Measurements from ENCODE around the gene PIK3C3. TPM values are rescaled to one million over a fixed set of nuclear protein-coding genes. Genes with fewer than 3 reads are reported as not detected.

The PIK3C3 gene
- total and polyA plus RNA-seq, 4 donors = 12.2 to 25.8 (median 15.8) TPM

DNA sequence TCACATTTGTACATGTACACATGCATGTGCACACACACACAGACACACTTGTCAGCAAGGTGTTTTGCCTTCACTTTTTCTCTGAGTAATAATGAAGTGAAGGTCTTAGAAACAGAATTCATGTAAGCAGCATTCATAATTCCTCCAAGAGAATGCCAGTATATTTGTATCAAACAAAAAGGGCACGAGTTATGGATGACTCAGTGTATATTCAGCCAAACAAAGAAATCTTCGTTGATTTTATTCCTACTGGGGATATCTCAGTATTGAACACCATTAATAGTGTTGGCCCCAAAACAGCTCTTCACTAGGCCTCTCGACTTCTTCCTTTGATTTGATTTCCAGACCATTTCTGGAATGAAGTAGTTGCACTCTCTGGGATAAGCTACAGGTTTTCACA is 125.3 kb downstream of the PIK3C3 start:
- Histone ChIP-seq H3K36me3 (ENCODE audit: control insufficient read depth in 4 of 4, insufficient read depth in 3 of 4, low read depth in 1 of 4, low read length in 3 of 4) (peaks cover 0 to 28% (median 16%) of the 10 kb centered on the region in 4 donors), H3K27ac (ENCODE audit: low read depth in 1 of 2, low read length in 2 of 2) (no peak overlapping the region), H3K9me3 (ENCODE audit: control insufficient read depth in 4 of 4, low read length in 3 of 4) (no peaks in the 10 kb centered on the region), H3K27me3 (ENCODE audit: control insufficient read depth in 4 of 4, insufficient read depth in 4 of 4, low read length in 3 of 4) (no peaks in the 10 kb centered on the region), H3K4me3 (ENCODE audit: low read depth in 1 of 3, low read length in 3 of 3) (no peak overlapping the region), H3K9ac (ENCODE audit: low read depth in 1 of 2, low read length in 2 of 2) (no peak overlapping the region), H3K4me1 (ENCODE audit: control insufficient read depth in 4 of 4, insufficient read depth in 4 of 4, low read length in 3 of 4) (no peaks in the 10 kb centered on the region)
- no peak for TF ChIP-seq EGR1 (IDR thresholded peaks at IDR 0.05; ENCODE audit: low read depth in 2 of 2)
- no peak for TF ChIP-seq FOXA2 (IDR thresholded peaks at IDR 0.05)
- no peak for TF ChIP-seq RXRA (IDR thresholded peaks at IDR 0.05)
- TF ChIP-seq, protein P1, sequence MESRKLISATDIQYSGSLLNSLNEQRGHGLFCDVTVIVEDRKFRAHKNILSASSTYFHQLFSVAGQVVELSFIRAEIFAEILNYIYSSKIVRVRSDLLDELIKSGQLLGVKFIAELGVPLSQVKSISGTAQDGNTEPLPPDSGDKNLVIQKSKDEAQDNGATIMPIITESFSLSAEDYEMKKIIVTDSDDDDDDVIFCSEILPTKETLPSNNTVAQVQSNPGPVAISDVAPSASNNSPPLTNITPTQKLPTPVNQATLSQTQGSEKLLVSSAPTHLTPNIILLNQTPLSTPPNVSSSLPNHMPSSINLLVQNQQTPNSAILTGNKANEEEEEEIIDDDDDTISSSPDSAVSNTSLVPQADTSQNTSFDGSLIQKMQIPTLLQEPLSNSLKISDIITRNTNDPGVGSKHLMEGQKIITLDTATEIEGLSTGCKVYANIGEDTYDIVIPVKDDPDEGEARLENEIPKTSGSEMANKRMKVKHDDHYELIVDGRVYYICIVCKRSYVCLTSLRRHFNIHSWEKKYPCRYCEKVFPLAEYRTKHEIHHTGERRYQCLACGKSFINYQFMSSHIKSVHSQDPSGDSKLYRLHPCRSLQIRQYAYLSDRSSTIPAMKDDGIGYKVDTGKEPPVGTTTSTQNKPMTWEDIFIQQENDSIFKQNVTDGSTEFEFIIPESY (IDR thresholded peaks at IDR 0.05) = no peak
- TF ChIP-seq RAD21 (IDR thresholded peaks at IDR 0.05) = no peak
- TF ChIP-seq, protein P2, sequence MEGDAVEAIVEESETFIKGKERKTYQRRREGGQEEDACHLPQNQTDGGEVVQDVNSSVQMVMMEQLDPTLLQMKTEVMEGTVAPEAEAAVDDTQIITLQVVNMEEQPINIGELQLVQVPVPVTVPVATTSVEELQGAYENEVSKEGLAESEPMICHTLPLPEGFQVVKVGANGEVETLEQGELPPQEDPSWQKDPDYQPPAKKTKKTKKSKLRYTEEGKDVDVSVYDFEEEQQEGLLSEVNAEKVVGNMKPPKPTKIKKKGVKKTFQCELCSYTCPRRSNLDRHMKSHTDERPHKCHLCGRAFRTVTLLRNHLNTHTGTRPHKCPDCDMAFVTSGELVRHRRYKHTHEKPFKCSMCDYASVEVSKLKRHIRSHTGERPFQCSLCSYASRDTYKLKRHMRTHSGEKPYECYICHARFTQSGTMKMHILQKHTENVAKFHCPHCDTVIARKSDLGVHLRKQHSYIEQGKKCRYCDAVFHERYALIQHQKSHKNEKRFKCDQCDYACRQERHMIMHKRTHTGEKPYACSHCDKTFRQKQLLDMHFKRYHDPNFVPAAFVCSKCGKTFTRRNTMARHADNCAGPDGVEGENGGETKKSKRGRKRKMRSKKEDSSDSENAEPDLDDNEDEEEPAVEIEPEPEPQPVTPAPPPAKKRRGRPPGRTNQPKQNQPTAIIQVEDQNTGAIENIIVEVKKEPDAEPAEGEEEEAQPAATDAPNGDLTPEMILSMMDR (IDR thresholded peaks at IDR 0.05; ENCODE audit: low read depth, low read length, missing input control) = no peak
- no peak for TF ChIP-seq FOXA1 (IDR thresholded peaks at IDR 0.05)
- no peak for TF ChIP-seq HNF4A (conservative IDR thresholded peaks at IDR 0.05)
- TF ChIP-seq, protein P3, sequence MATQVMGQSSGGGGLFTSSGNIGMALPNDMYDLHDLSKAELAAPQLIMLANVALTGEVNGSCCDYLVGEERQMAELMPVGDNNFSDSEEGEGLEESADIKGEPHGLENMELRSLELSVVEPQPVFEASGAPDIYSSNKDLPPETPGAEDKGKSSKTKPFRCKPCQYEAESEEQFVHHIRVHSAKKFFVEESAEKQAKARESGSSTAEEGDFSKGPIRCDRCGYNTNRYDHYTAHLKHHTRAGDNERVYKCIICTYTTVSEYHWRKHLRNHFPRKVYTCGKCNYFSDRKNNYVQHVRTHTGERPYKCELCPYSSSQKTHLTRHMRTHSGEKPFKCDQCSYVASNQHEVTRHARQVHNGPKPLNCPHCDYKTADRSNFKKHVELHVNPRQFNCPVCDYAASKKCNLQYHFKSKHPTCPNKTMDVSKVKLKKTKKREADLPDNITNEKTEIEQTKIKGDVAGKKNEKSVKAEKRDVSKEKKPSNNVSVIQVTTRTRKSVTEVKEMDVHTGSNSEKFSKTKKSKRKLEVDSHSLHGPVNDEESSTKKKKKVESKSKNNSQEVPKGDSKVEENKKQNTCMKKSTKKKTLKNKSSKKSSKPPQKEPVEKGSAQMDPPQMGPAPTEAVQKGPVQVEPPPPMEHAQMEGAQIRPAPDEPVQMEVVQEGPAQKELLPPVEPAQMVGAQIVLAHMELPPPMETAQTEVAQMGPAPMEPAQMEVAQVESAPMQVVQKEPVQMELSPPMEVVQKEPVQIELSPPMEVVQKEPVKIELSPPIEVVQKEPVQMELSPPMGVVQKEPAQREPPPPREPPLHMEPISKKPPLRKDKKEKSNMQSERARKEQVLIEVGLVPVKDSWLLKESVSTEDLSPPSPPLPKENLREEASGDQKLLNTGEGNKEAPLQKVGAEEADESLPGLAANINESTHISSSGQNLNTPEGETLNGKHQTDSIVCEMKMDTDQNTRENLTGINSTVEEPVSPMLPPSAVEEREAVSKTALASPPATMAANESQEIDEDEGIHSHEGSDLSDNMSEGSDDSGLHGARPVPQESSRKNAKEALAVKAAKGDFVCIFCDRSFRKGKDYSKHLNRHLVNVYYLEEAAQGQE (IDR thresholded peaks at IDR 0.05) = no peak
- TF ChIP-seq NR2F2 (IDR thresholded peaks at IDR 0.05) = no peak
- TF ChIP-seq GABPA (IDR thresholded peaks at IDR 0.05 in 1 of 2, conservative IDR thresholded peaks at IDR 0.05 in 1 of 2) = no peak
- no peak for TF ChIP-seq JUND (IDR thresholded peaks at IDR 0.05)
- TF ChIP-seq, protein P4, sequence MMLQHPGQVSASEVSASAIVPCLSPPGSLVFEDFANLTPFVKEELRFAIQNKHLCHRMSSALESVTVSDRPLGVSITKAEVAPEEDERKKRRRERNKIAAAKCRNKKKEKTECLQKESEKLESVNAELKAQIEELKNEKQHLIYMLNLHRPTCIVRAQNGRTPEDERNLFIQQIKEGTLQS (IDR thresholded peaks at IDR 0.05) = no peak
- TF ChIP-seq, protein P5, sequence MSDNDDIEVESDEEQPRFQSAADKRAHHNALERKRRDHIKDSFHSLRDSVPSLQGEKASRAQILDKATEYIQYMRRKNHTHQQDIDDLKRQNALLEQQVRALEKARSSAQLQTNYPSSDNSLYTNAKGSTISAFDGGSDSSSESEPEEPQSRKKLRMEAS (IDR thresholded peaks at IDR 0.05) = no peak
- TF ChIP-seq TAF1 (conservative IDR thresholded peaks at IDR 0.05) = no peak
- no peak for TF ChIP-seq YY1 (IDR thresholded peaks at IDR 0.05)
- no peak for TF ChIP-seq HNF4G (IDR thresholded peaks at IDR 0.05)
- DNase-seq (ENCODE audit: low spot score) = no peak
- 96% methylated on average over 3 of the region's 3 CpGs for WGBS
